Liver (tissue), 9 donors: Measurements from ENCODE around the gene KMT5C. TPM values are rescaled to one million over a fixed set of nuclear protein-coding genes. Genes with fewer than 3 reads are reported as not detected.

Source experiments
- DNase-seq: peaks from one replicate; pipeline ENCODE4 v3.0.0-alpha.2; 2017; ENCODE audit warnings: low spot score
- H3K27ac ChIP-seq, 2 donors: one replicate each; pipeline ENCODE4 v1.7.0; 2013; ENCODE audit warnings: inconsistent platforms in 2 of 2, low read length in 2 of 2, control low read depth in 1 of 2, low read depth in 1 of 2, mild to moderate bottlenecking in 1 of 2
- H3K27me3 ChIP-seq, 4 donors: one replicate each; pipeline versions ENCODE4 v1.6.1 to v1.7.0; 2013; ENCODE audit warnings: low read length in 3 of 4, inconsistent platforms in 1 of 4, mild to moderate bottlenecking in 1 of 4, moderate library complexity in 1 of 4; ENCODE audit not compliant: control insufficient read depth in 4 of 4, insufficient read depth in 4 of 4
- H3K36me3 ChIP-seq, 4 donors: one replicate each; pipeline versions ENCODE4 v1.6.1 to v1.7.0; 2013; ENCODE audit warnings: low read length in 3 of 4, mild to moderate bottlenecking in 3 of 4, low read depth in 1 of 4, moderate library complexity in 1 of 4; ENCODE audit not compliant: control insufficient read depth in 4 of 4, insufficient read depth in 3 of 4
- H3K4me1 ChIP-seq, 4 donors: one replicate each; pipeline versions ENCODE4 v1.6.1 to v1.7.0; 2013; ENCODE audit warnings: low read length in 3 of 4, mild to moderate bottlenecking in 3 of 4, moderate library complexity in 1 of 4; ENCODE audit not compliant: control insufficient read depth in 4 of 4, insufficient read depth in 4 of 4
- H3K4me3 ChIP-seq, 3 donors: one replicate each; pipeline versions ENCODE4 v1.6.1 to v1.7.0; 2013; ENCODE audit warnings: low read length in 3 of 3, control low read depth in 1 of 3, low read depth in 1 of 3, mild to moderate bottlenecking in 1 of 3
- H3K9ac ChIP-seq, 2 donors: one replicate each; pipeline ENCODE4 v1.7.0; 2013; ENCODE audit warnings: low read length in 2 of 2, mild to moderate bottlenecking in 2 of 2, moderate library complexity in 2 of 2, control low read depth in 1 of 2, low read depth in 1 of 2
- H3K9me3 ChIP-seq, 4 donors: one replicate each; pipeline versions ENCODE4 v1.6.1 to v1.7.0; 2013; ENCODE audit warnings: low read length in 3 of 4; ENCODE audit not compliant: control insufficient read depth in 4 of 4
- EGR1 ChIP-seq, 2 donors: IDR thresholded peaks; 2 replicates each; pipeline ENCODE4 v1.6.1; 2016 to 2018; ENCODE audit warnings: antibody characterized with exemption in 2 of 2, low read depth in 2 of 2
- FOXA1 ChIP-seq: IDR thresholded peaks from 2 replicates; pipeline ENCODE4 v1.6.1; 2016; ENCODE audit warnings: antibody characterized with exemption
- FOXA2 ChIP-seq: IDR thresholded peaks from 2 replicates; pipeline ENCODE4 v1.6.1; 2016; ENCODE audit warnings: antibody characterized with exemption
- GABPA ChIP-seq, 2 donors: IDR thresholded peaks in 1 of 2; conservative IDR thresholded peaks in 1 of 2; 2 replicates each; pipeline ENCODE4 v1.6.1; 2016; ENCODE audit warnings: antibody characterized with exemption in 2 of 2, mild to moderate bottlenecking in 1 of 2, moderate library complexity in 1 of 2
- HNF4A ChIP-seq, 2 donors: conservative IDR thresholded peaks; 2 replicates each; pipeline ENCODE4 v1.6.1; 2016; ENCODE audit warnings: antibody characterized with exemption in 2 of 2, mild to moderate bottlenecking in 2 of 2
- HNF4G ChIP-seq: IDR thresholded peaks from 2 replicates; pipeline ENCODE4 v1.6.1; 2016; ENCODE audit warnings: antibody characterized with exemption
- JUND ChIP-seq, 2 donors: IDR thresholded peaks; 2 replicates each; pipeline ENCODE4 v1.6.1; 2016; ENCODE audit warnings: antibody characterized with exemption in 2 of 2
- NR2F2 ChIP-seq: IDR thresholded peaks from 2 replicates; pipeline ENCODE4 v1.6.1; 2016; ENCODE audit warnings: antibody characterized with exemption
- RAD21 ChIP-seq, 2 donors: IDR thresholded peaks; 2 replicates each; pipeline ENCODE4 v1.6.1; 2016; ENCODE audit warnings: antibody characterized with exemption in 2 of 2, mild to moderate bottlenecking in 2 of 2
- RXRA ChIP-seq, 2 donors: IDR thresholded peaks; 2 replicates each; pipeline ENCODE4 v1.6.1; 2017 to 2018; ENCODE audit warnings: antibody characterized with exemption in 2 of 2, mild to moderate bottlenecking in 1 of 2
- SP1 ChIP-seq: IDR thresholded peaks from 2 replicates; pipeline ENCODE4 v1.6.1; 2018; ENCODE audit warnings: antibody characterized with exemption, mild to moderate bottlenecking
- TAF1 ChIP-seq: conservative IDR thresholded peaks from 2 replicates; pipeline ENCODE4 v1.6.1; 2016; ENCODE audit warnings: antibody characterized with exemption, mild to moderate bottlenecking
- YY1 ChIP-seq: IDR thresholded peaks from 2 replicates; pipeline ENCODE4 v1.6.1; 2016; ENCODE audit warnings: antibody characterized with exemption, mild to moderate bottlenecking
- WGBS: extraction: QIAGEN DNeasy Blood & Tissue Kit; methylation state at CpG from one replicate; pipeline ENCODE4 v1.1.7; 2013; 5-methylcytosine and 5-hydroxymethylcytosine counted together
- polyA plus RNA-seq, 2 donors: library from polyadenylated mRNA; stranded (reverse) in 1 of 2; unstranded in 1 of 2; fragments of 200-250 nt in 1 of 2; fragments of >200 nt in 1 of 2; fragmentation: Nextera tagmentation in 1 of 2; extraction: Ambion mirVana in 1 of 2; gene quantifications; one replicate each; pipeline versions ENCODE4 v1.2.1 to v1.2.3, GENCODE V29; 2013 to 2015
- total RNA-seq, 2 donors: library from RNA; depleted of rRNA; stranded (reverse); fragments of >200 nt; gene quantifications; one replicate each; pipeline ENCODE4 v1.2.3, GENCODE V29; 2014
- TF ChIP-seq, protein P1 (sequence below): IDR thresholded peaks from 2 replicates; pipeline ENCODE4 v1.6.1; 2016; ENCODE audit warnings: antibody characterized with exemption
- TF ChIP-seq, protein P2 (sequence below): fragments of 150-350 bp; IDR thresholded peaks from 2 replicates; pipeline ENCODE4 v1.5.1; 2017; ENCODE audit warnings: improper control_type of control experiment, low read depth, low read length; ENCODE audit not compliant: missing input control
- TF ChIP-seq, protein P3 (sequence below): IDR thresholded peaks from 2 replicates; pipeline ENCODE4 v1.6.1; 2016; ENCODE audit warnings: antibody characterized with exemption
- TF ChIP-seq, protein P4 (sequence below): IDR thresholded peaks from 2 replicates; pipeline ENCODE4 v1.6.1; 2016; ENCODE audit warnings: antibody characterized with exemption
- TF ChIP-seq, protein P5 (sequence below): IDR thresholded peaks from 2 replicates; pipeline ENCODE4 v1.6.1; 2016; ENCODE audit warnings: antibody characterized with exemption, mild to moderate bottlenecking
- donor health status: healthy.
- donor health status: healthy.
- donor health status: healthy.
- donor health status: healthy.
- donor health status: healthy.

The KMT5C gene
- total and polyA plus RNA-seq, 4 donors, result 1.1 to 11.6 (median 3.0) TPM

DNA sequence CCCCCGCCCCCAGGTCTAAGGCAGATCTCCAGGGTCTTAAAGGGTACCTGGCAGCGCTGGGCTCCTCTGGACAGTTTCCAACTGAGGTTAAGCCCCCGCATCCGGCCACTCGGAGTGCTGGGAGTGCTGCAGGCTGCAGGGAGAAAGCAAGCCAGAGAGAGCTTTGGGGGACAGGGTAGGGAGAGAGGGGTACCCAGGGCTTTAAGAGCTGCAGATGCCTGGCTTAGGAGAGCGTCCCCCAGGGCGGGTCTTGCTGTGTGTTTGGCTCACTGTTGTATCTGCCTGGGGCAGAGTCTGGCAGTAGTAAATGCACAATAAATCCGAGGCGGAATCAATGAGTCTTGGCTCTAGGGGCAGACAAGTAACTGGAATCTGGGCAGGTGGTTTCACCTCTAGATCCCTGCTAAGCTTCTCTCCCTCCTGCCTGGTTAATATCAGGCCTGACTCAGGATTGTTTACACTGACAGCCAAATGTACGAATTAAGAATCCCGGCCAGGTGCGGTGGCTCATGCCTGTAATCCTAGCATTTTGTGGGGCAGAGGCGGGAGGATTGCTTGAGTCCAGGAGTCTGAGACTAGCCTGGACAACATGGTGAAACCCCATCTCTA lies 15.6 kb downstream of the KMT5C start:
- Histone ChIP-seq H3K4me1 (peaks cover 0 to 4% (median 1%) of the 10 kb centered on the region in 4 donors), H3K27me3 (peaks cover 0 to 8% (median 6%) of the 10 kb centered on the region in 4 donors), H3K9ac (no peak overlapping the region), H3K36me3 (no peaks in the 10 kb centered on the region), H3K9me3 (no peaks in the 10 kb centered on the region), H3K4me3 (no peak overlapping the region), H3K27ac (no peak overlapping the region)
- 31% methylated on average over 13 of the region's 13 CpGs for WGBS
- TF ChIP-seq YY1 (no peak), RXRA (IDR thresholded peaks at IDR 0.05) (no peak), RAD21 (IDR thresholded peaks at IDR 0.05) (no peak), GABPA (IDR thresholded peaks at IDR 0.05 in 1 of 2, conservative IDR thresholded peaks at IDR 0.05 in 1 of 2) (no peak), SP1 (no peak), HNF4A (conservative IDR thresholded peaks at IDR 0.05) (no peak), TAF1 (no peak), HNF4G (no peak), FOXA1 (no peak), EGR1 (IDR thresholded peaks at IDR 0.05; ENCODE audit: low read depth in 2 of 2) (no peak), NR2F2 (no peak), JUND (IDR thresholded peaks at IDR 0.05) (no peak), FOXA2 (no peak)
- TF ChIP-seq, protein P1, sequence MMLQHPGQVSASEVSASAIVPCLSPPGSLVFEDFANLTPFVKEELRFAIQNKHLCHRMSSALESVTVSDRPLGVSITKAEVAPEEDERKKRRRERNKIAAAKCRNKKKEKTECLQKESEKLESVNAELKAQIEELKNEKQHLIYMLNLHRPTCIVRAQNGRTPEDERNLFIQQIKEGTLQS, result no peak
- TF ChIP-seq, protein P2, sequence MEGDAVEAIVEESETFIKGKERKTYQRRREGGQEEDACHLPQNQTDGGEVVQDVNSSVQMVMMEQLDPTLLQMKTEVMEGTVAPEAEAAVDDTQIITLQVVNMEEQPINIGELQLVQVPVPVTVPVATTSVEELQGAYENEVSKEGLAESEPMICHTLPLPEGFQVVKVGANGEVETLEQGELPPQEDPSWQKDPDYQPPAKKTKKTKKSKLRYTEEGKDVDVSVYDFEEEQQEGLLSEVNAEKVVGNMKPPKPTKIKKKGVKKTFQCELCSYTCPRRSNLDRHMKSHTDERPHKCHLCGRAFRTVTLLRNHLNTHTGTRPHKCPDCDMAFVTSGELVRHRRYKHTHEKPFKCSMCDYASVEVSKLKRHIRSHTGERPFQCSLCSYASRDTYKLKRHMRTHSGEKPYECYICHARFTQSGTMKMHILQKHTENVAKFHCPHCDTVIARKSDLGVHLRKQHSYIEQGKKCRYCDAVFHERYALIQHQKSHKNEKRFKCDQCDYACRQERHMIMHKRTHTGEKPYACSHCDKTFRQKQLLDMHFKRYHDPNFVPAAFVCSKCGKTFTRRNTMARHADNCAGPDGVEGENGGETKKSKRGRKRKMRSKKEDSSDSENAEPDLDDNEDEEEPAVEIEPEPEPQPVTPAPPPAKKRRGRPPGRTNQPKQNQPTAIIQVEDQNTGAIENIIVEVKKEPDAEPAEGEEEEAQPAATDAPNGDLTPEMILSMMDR, result no peak
- TF ChIP-seq, protein P3, sequence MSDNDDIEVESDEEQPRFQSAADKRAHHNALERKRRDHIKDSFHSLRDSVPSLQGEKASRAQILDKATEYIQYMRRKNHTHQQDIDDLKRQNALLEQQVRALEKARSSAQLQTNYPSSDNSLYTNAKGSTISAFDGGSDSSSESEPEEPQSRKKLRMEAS, result no peak
- TF ChIP-seq, protein P4, sequence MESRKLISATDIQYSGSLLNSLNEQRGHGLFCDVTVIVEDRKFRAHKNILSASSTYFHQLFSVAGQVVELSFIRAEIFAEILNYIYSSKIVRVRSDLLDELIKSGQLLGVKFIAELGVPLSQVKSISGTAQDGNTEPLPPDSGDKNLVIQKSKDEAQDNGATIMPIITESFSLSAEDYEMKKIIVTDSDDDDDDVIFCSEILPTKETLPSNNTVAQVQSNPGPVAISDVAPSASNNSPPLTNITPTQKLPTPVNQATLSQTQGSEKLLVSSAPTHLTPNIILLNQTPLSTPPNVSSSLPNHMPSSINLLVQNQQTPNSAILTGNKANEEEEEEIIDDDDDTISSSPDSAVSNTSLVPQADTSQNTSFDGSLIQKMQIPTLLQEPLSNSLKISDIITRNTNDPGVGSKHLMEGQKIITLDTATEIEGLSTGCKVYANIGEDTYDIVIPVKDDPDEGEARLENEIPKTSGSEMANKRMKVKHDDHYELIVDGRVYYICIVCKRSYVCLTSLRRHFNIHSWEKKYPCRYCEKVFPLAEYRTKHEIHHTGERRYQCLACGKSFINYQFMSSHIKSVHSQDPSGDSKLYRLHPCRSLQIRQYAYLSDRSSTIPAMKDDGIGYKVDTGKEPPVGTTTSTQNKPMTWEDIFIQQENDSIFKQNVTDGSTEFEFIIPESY, result no peak
- TF ChIP-seq, protein P5, sequence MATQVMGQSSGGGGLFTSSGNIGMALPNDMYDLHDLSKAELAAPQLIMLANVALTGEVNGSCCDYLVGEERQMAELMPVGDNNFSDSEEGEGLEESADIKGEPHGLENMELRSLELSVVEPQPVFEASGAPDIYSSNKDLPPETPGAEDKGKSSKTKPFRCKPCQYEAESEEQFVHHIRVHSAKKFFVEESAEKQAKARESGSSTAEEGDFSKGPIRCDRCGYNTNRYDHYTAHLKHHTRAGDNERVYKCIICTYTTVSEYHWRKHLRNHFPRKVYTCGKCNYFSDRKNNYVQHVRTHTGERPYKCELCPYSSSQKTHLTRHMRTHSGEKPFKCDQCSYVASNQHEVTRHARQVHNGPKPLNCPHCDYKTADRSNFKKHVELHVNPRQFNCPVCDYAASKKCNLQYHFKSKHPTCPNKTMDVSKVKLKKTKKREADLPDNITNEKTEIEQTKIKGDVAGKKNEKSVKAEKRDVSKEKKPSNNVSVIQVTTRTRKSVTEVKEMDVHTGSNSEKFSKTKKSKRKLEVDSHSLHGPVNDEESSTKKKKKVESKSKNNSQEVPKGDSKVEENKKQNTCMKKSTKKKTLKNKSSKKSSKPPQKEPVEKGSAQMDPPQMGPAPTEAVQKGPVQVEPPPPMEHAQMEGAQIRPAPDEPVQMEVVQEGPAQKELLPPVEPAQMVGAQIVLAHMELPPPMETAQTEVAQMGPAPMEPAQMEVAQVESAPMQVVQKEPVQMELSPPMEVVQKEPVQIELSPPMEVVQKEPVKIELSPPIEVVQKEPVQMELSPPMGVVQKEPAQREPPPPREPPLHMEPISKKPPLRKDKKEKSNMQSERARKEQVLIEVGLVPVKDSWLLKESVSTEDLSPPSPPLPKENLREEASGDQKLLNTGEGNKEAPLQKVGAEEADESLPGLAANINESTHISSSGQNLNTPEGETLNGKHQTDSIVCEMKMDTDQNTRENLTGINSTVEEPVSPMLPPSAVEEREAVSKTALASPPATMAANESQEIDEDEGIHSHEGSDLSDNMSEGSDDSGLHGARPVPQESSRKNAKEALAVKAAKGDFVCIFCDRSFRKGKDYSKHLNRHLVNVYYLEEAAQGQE, result no peak
- DNase-seq, result no peak
